Activated CD8-positive, alpha-beta memory T cell treated with anti-CD3 and anti-CD28 coated beads, Interleukin-2, amount 50 U/mL, for 48 hours (primary cell): Measurements from ENCODE around the gene CHMP3.
"Not testable (repeated sequence)": the region's sequence is repeated elsewhere in the genome, so short reads cannot be mapped to it uniquely, and the experiment has no call there.

ENCODE experiments used
- DNase-seq: peaks from one replicate; pipeline ENCODE4 v3.0.0-alpha.2; 2020

Gene CHMP3

GRCh38 chr2:86500325-86501083 lies 62.7 kb downstream of the CHMP3 start:
- DNase-seq = no peak

GRCh38 chr2:86499326-86499725 lies 63.9 kb downstream of the CHMP3 start:
- no peak for DNase-seq

- no peak for DNase-seq
These were observed 64.6 kb downstream of the CHMP3 start for GRCh38 chr2:86498468-86499260.

GRCh38 chr2:86496391-86496790 lies 66.9 kb downstream of the CHMP3 start:
- not testable (repeated sequence) for DNase-seq

- DNase-seq = no peak
These were observed 71.2 kb downstream of the CHMP3 start for GRCh38 chr2:86492048-86492453.

GRCh38 chr2:86491088-86491487 lies 72.2 kb downstream of the CHMP3 start:
- no peak for DNase-seq

GRCh38 chr2:86490245-86490644 lies 73.0 kb downstream of the CHMP3 start:
- no peak for DNase-seq

GRCh38 chr2:86489542-86489941 lies 73.7 kb downstream of the CHMP3 start:
- DNase-seq = no peak

GRCh38 chr2:86488561-86489250 lies 74.5 kb downstream of the CHMP3 start:
- DNase-seq = no peak

GRCh38 chr2:86487062-86487461 lies 76.2 kb downstream of the CHMP3 start:
- DNase-seq = no peak

- DNase-seq = no peak
These were observed 77.4 kb downstream of the CHMP3 start for GRCh38 chr2:86485802-86486201.

GRCh38 chr2:86485103-86485502 lies 78.1 kb downstream of the CHMP3 start:
- no peak for DNase-seq

GRCh38 chr2:86484385-86484784 lies 78.9 kb downstream of the CHMP3 start:
- no peak for DNase-seq

- DNase-seq = no peak
These were observed 81.2 kb downstream of the CHMP3 start for GRCh38 chr2:86482034-86482433.

GRCh38 chr2:86480105-86480504 lies 83.1 kb downstream of the CHMP3 start:
- no peak for DNase-seq

GRCh38 chr2:86477349-86477748 lies 85.9 kb downstream of the CHMP3 start:
- no peak for DNase-seq

- DNase-seq = no peak
These were observed 86.3 kb downstream of the CHMP3 start for GRCh38 chr2:86476918-86477317.

GRCh38 chr2:86476092-86476491 lies 87.2 kb downstream of the CHMP3 start:
- no peak for DNase-seq

GRCh38 chr2:86471637-86472036 lies 91.6 kb downstream of the CHMP3 start:
- DNase-seq = no peak

- DNase-seq = no peak
These were observed 92.4 kb downstream of the CHMP3 start for GRCh38 chr2:86470890-86471289.

- no peak for DNase-seq
These were observed 94.8 kb downstream of the CHMP3 start for GRCh38 chr2:86468162-86469033.

- no peak for DNase-seq
These were observed 96.9 kb downstream of the CHMP3 start for GRCh38 chr2:86466306-86466705.

- DNase-seq = no peak
These were observed 98.6 kb downstream of the CHMP3 start for GRCh38 chr2:86464652-86465051.
